ENCODE measurements around the gene CADPS.

CADPS gene

DNA sequence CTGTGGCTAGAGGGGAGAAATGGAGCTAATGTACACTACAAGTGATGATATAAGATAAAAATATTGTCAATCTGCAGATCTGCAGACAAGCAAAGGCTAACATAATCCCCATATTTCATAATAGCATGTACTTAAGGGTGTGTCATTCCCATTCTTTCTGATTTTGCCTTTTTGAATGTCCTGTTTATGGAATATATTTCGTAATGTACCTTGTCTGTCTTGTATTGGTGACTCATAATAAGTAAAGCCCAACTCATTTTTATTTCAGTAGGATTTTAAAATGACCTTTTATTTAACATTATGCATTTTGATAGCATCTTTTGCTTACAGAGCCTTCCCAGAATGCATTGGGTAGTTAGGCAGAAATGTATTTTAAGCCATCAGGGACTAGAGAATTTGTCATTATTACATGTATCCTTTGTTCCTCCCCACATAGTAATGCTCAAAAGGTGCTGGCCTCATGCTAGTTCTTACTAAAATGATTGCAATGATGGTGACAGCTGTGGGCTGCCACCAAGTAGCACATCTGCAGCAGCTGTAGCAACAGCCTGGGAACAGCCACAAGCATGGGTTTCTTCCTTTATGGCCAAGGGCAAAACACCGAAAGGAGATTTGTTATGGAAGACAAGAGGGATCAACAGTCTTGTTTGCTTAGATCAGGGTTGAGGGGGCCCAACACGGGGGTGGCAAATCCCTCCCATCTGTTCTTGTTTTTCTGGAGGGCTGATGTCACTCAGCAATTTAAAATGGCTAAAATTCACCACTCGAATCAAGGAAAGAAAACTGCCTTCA, 188.5 kb downstream of the CADPS start:
- DNase-seq (ENCODE audit: low read depth) = no peak

DNA sequence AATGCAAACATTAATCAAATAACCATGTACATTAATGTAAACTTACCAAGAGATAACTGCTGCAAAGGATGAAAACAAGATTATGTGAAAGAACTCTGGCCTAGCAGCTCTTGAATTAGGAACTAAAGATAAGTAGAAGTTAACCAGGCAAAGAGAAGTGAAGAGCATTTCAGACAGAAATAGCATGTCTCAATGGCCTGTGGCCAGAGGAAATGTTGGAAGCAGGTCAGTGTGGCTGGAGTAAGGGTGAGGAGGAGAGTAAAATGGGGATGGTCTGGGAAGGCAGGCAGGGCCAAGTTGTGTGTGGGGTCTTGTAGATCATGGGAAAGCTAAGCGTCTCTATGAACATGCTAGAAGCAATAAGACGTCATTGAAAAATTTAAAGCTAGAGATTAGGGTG, 192.4 kb downstream of the CADPS start:
- no peak for DNase-seq (ENCODE audit: low read depth)

DNA sequence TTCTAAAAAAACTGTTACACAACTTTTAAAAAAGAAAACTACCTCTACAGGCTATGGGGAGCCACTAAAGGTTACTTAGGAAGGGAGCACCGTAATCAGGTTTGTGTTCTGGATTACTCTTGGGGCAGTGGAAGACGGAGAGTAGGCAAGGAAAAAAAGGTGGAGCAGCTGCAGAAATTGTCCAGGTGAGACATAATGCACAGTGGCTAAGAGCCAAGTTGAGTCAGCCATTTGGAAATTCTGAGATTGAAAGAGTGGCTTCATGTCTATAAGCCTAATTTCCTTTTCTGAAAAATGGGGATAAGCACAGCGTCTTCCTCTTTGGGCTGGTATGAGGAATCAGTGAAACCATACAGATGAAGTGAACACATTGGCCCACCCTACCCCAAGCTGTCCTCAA, 195.2 kb downstream of the CADPS start:
- no peak for DNase-seq (ENCODE audit: low read depth)

DNA sequence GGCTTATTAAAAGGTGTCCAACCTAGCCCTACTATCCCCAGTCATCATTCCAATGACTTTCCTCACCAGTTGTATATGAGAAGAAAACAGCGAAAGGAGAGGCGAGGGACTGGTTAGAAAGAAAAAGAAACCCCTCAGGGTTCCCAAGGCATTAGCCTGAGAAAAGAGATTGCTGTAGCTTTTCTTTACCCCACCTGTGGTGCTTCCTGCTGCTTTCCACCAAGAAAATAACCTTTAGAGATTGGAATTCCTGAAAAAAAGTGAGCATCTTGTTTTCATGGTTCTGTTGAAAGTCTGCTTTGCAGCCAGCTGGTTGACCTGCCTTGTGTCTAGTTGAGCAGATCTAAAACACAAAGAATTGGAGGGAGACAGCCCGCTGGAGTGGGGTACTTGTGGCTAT, 196.4 kb downstream of the CADPS start:
- no peak for DNase-seq (ENCODE audit: low read depth)

DNA sequence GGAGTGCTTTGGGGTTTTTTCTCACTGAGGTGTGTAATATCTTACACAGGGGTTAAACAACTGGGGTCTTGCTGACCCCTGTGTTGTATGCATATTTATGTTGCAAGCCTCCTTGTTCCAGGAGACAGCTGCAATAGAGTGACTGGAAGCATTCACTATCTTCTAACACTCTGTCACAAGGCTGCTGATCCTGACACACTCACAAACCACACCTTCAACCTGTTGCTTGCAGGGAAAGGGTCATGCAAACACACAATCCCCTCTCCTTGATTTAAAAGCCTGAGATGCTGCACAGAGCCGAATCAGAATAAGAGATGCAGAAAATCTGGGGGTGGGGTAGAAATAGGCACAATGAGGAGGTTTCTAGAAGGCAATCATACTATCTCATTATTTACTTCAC, 197.3 kb downstream of the CADPS start:
- DNase-seq (ENCODE audit: low read depth) = no peak

DNA sequence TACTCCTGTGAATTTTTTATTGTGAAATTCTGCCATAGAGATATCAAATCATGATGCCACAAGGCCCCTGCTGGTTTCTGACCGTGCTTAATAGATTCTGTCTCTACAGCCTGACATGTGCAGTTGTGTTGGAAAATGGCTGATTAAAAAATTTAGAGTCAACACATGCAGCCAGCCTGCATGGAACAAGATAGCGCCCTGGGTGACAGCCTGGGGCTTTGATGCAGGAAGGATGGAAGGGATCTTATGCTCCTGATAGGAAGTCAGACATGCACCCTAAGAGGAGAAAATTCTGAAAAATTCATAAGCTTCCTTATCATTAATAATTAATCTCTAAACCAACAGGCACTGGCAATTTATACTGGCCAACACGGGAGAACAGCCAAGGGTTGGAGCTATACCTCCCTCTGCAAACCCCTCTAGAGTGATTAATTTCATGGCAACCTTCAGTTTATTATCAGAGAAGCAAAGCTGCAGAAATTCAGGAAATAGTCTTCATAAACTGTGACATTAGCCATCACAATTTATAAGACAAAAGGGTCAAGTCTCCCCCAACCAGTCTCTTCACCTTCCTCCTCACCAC, 198.4 kb downstream of the CADPS start:
- DNase-seq (ENCODE audit: low read depth) = no peak

DNA sequence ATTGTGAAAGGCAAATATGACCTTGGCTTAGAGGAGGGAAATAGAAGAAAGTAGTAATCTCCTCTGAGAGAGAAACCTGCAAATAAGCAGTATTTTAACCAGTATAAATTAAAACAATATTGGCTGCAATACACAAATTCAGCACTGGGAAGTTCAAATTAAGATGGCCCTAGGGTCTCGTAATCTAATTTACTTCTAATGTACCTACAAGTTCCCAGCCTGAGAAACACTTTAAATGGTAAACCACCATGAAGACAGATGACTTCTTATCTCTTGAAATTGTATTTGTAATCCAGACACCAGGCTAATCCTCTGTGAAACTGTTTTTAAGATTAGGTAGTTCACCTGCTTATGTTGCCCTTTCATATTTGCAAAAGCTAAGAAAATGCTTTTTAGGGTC, 199.7 kb downstream of the CADPS start:
- no peak for DNase-seq (ENCODE audit: low read depth)

DNA sequence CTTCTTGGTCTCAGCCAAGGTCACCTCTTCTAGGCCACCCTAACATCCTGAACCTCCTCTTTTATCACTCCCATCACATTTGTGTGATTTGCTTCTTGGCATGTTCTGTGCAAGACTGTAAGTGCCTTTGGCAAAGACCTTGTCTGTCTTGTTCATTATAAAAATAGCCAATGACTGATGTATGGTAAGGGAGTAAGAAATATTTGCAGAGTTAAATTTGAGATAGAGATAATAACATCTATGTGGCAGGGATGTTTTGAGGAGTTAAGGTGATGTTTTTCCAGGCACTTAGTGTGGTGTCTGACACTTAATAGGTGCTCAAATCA, 202.3 kb downstream of the CADPS start:
- no peak for DNase-seq (ENCODE audit: low read depth)

DNA sequence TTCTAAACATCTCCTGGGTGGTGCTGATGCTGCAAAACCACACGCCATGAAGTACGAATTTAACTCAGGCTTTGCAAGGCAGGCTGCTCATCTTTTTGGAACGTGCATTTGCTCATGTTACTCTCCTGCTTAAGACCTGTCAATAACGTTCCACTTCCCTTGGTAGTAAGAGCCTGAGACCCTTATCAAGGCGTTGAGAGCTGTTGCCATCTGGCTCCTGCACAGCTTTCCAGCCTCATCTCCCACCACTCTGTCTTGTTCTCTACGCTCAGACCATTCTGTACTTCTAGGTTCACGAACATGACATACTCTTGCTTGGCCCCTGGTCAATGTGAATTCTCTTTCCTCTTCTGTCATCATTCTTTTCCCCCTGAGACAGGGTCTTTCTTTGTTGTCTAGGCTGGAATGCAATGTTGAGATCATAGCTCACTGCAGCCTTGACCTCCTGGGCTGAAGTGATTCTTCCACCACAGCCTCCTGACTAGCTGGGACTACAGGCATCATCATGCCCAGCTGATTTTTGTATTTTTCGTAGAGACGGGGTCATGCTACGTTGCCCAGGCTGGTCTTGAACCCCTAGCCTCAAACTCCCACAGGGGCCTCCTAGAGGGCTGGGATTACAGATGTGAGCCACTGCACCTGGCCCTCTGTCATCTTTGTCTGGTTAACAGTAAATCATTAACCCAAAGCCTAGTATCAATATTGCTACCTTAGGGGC, 202.8 kb downstream of the CADPS start:
- no peak for DNase-seq (ENCODE audit: low read depth)

DNA sequence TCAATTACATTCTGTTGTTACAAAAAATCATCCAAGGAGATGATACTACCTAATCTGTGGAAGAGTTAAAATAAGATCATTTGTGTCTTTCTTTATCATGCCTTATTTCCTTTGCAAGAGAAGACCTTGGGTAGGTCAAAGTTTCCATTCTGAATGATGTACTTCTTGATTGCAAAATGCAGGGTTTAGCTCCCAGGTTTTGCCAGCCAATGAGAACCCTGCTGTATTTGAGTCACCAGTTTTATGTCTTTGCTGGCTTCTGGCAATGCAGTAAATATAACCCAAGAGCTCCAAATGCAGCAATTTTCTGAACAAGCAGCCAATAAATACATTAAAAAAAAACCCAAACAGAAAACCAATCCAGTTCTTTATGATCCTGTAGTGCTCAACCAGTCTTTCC, 204.9 kb downstream of the CADPS start:
- DNase-seq (ENCODE audit: low read depth) = peak; percentile 9

DNA sequence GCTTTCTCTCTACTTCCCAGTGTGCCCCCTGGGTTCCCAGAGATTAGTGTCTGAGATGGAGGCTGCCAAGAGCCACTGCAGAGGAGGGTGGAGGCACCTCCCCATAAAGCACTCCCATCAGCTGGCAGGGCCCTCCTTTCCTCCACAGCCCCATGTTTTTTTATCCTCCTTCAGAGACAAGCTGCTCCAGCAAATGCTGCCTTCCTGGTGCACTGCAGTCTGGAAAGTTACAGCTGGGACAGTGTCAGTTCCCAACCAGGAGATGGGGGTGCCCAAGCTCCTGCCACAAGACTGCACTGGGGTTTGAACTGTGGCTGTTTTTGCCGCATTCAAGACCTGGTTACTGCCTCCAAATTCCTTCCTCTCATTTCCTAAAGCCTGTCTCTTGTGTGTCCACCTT, 206.1 kb downstream of the CADPS start:
- no peak for DNase-seq (ENCODE audit: low read depth)

DNA sequence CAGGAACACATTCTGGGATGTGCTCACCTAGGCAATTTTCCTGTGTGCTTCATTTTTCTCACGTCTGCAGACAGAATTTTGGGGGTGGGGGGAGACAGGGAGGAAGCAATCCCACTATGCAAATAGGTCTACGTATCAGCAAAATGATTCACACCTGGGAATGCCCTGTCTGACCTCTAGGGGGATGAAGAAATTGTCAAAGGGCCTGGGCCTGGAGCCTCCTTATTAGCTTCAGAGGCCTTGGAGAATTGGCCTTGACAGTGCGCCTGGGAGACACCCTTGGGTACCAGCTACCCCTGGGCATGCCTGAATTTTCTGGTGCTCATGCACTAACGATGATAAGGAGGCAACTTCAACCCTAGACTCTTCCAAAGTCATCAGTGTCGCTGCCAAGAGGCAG, 207.5 kb downstream of the CADPS start:
- no peak for DNase-seq (ENCODE audit: low read depth)

DNA sequence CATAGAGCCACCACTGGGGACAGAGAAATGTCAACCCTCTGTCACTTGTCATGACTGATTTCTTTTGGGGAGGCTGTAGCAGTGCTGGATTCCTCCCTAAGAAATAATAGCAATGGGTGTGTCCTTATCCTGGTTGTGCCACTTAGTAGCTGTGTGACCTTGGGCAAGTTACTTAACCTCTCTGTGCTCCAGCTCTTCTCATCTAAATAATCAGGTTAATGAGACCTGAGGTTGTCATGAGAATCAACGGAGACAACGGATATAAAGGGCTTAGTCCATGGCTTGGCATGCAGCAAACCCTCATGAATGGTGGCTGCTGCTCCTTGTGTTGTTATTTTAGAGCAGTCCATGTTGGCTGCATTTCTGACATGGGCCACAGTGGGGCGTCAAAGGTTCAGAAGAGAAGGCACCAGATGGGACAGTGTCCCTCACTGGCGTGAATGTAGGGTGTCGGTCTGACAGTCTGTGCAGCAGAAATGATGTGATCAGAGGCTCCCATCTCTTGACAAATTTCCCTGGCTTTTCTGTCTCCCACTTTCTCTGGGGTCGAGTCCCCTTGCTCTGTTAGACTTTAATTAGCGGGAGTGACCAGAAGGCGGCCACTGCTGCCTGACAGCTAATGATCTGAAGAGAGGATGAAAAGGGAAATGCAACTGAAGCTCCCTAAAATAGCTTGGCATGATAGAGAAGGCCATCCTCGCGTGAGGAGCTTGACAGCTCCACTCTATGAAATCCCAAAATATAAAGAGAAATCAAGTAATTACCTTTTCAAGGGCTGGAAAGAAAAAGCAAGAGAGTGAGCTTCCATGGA, 209.4 kb downstream of the CADPS start:
- peak; percentile 59 for DNase-seq (ENCODE audit: low read depth)

DNA sequence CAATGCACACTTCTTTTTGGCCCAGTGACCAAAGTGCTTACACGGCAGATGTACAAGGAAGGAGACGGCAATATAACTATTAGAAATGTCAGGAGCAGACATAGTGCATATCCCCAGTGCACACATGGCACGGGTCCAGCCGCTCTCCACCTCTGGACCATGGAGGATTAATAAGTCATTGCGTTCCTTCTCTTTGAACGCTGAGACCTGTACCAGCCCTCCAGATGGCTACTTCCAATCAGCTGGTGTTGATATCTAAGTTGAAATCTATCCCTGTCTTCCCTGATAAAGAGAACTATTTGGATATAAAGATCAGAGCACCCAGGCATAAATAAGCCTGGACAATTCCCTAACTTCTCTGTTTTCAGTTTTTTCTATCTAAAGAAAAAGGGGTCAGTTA, 212.5 kb downstream of the CADPS start:
- DNase-seq (ENCODE audit: low read depth) = no peak

DNA sequence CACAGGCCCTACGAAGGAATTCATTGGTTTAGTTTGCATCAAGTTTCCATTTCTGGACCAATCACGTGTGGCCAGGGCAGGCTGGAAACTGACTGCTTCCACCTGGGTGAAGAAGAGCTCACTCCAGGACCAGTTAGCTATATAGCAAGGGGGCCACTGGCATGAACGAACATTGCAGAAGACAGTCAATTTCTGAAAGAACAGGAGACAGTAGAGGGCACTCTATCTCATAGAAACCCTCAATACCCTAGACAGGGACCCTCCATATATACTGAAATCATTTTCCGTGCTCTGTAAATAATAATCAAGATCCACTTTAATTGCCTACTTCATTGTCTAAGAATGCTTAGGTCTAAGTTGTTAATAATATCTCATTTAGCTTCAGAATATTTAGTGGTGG, 215.6 kb downstream of the CADPS start:
- no peak for DNase-seq (ENCODE audit: low read depth)

DNA sequence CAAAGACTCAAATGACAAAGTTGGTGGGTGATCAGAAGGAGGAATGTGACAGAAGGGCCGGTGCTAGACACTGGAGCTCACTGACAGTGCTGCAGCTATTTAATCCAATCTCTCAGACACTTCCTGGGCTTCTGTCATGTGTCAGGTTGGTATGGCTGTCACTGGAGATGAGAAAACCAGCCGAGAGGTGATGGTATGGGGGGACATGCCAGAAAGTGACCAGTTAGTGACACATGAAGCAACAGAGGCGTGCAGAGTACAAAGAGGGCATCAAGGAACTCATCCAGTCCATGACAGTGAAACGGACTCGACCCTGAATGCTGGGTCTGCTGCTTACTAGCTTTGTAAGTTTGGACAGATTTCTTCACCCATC, 219.5 kb downstream of the CADPS start:
- no peak for DNase-seq (ENCODE audit: low read depth)

DNA sequence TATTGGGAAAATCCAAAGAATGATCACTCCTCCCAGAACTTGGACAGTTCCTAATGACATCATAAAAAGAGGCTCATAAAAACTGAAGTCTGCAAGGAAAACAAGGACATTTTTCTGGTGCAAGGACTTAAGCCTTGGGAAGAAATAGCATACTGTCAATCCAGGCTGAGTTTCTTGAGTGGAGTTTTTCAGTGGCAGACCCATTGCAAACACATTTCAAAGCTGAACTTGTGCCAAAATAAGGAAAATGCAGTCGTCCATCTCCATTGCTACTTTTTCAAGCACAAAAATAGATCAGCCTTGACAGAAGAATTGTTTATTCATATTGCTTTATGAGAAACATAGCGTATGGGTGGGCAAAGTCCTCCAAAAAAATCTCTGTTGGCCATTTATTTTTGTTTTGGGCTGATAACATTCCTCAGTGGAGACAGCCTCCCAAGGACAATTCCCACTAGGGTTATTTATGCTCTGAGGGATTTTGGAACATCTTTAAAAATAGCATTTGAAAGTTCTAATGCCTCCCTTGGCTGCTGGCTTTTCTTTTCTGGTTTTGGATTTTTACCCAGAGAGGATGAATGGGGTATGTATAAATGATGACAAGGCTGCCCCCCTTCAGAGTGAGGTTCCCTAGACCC, 220.0 kb downstream of the CADPS start:
- DNase-seq (ENCODE audit: low read depth) = no peak

DNA sequence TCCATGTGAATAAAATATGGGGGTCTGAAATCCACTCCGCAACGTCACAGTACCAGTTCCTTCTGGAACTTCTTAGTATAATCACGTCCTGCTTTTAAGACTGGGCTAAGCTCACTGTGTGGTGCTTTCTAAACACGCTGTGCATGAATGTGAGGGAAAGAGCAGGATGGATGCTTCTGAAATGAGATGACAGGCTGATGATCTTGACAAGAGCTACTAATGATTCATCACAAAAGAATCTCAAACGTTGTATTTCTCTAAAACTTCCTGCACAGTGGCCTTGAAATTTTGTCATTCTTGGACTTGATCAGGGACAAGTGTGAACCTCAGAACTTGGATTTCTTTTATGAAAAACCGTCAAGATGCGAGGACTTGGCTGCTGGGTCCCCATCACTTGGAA, 221.4 kb downstream of the CADPS start:
- DNase-seq (ENCODE audit: low read depth) = peak; percentile 6

DNA sequence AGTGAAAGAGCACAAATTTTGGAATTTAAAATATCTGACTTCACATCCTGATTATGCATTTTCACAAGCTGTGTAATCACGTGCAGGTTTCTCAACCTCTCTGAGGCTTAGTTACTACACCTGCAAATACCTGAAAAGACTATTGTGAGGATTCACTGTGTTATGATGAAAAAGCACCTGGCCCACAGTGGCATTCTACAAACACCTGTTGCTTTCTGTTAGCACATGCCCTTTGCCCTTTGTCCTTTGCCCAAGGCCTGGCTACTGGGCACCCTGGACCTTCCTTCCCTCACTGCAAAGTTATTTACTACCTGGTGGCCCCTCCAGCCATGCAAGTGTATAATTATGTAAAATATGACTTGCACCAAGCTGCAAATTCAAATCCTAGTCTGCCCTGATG, 227.5 kb downstream of the CADPS start:
- no peak for DNase-seq (ENCODE audit: low read depth)

DNA sequence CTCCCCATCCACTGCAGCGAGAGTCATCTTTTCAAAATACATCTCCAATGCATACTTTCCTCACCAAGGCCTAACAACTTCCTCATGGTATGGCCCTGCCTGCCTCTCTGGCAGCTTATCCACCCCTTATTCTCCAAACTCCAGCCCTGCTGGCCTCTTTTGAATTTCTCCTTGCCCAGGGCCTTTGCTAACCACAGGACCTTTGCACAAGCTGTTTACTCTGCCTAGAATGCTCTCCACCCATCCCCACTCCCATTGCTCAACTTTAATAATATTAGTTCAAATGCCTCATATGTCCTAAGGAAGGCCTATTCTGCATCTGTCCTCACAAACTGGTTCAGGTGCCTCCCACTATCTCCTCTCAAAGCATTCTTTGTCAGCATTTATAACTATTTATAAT, 230.7 kb downstream of the CADPS start:
- no peak for DNase-seq (ENCODE audit: low read depth)

DNA sequence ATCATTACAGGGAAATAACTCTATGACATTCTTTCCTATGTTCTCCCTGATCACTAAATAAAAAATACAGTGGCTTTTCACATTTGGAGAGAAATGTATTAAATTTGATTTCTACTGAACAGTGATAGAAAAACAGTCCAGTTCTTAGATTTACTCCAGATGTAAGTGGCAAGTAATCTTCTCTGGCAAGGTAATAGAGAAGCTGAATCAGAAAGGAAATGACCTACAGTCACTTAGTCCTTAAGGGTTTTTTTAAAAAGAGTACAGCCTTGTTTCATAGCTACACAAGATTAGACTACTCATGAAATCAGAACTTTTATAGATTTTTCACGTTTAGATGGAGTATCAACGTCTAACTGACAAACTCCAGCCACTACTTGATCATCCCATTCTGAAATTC, 236.9 kb downstream of the CADPS start:
- no peak for DNase-seq (ENCODE audit: low read depth)

DNA sequence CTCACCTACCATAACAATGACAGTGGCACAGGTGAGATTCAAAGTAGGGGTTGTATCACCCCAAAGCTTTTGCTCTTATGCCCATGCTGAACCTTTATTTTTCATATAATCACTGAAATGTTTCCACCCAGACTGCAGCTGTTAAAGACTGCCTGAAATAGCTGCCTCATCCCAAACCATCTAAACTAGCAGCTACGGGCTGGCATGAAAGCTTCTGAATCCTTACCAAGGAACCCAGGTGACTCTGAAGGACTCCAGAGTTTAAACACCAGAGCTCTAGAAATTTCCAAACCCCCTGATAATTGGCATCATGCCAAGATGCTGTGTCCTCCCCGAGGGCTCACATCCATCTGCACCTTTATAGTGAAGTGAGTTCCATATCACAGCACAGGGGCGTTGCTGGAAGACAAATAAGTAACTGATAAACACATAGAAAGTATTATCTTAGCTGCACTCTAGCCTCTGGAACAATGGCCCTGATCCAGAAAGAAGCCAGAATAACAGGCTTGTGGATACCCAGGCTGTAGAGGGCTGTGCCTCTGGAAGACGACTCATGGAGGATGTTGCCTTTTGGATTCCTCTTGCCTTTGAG, 238.9 kb downstream of the CADPS start:
- no peak for DNase-seq (ENCODE audit: low read depth)

Measured in EH (cell line).